Inferior parietal cortex (tissue), 1 donor: ENCODE results near the gene AGBL4.

Experiments
- DNase-seq: peaks from one replicate; pipeline ENCODE4 v3.0.0-alpha.2; 2016; ENCODE audit errors: extremely low spot score

Gene AGBL4

GRCh38 chr1:48681476-48682305 is 1342.1 kb downstream of the AGBL4 start:
- no peak for DNase-seq

GRCh38 chr1:48680411-48681035 is 1343.2 kb downstream of the AGBL4 start:
- no peak for DNase-seq

- no peak for DNase-seq
Measured at GRCh38 chr1:48679859-48680258, 1343.9 kb downstream of the AGBL4 start.

- no peak for DNase-seq
Measured at GRCh38 chr1:48678710-48679505, 1344.8 kb downstream of the AGBL4 start.

GRCh38 chr1:48677306-48678287 is 1346.2 kb downstream of the AGBL4 start:
- DNase-seq: peak; percentile 76

- DNase-seq: no peak
Measured at GRCh38 chr1:48676822-48677221, 1346.9 kb downstream of the AGBL4 start.

GRCh38 chr1:48676376-48676775 is 1347.4 kb downstream of the AGBL4 start:
- no peak for DNase-seq

GRCh38 chr1:48675251-48675650 is 1348.5 kb downstream of the AGBL4 start:
- no peak for DNase-seq

GRCh38 chr1:48674641-48675040 is 1349.1 kb downstream of the AGBL4 start:
- DNase-seq: no peak

- DNase-seq: no peak
Measured at GRCh38 chr1:48673332-48674105, 1350.2 kb downstream of the AGBL4 start.

- DNase-seq: no peak
Measured at GRCh38 chr1:48671578-48671977, 1352.2 kb downstream of the AGBL4 start.

GRCh38 chr1:48670234-48671020 is 1353.3 kb downstream of the AGBL4 start:
- no peak for DNase-seq

GRCh38 chr1:48668339-48668738 is 1355.4 kb downstream of the AGBL4 start:
- DNase-seq: no peak

- no peak for DNase-seq
Measured at GRCh38 chr1:48667782-48668181, 1356.0 kb downstream of the AGBL4 start.

- no peak for DNase-seq
Measured at GRCh38 chr1:48665708-48666407, 1357.9 kb downstream of the AGBL4 start.

GRCh38 chr1:48661726-48662463 is 1361.9 kb downstream of the AGBL4 start:
- DNase-seq: no peak

- no peak for DNase-seq
Measured at GRCh38 chr1:48659801-48660200, 1364.0 kb downstream of the AGBL4 start.

- DNase-seq: no peak
Measured at GRCh38 chr1:48657413-48657812, 1366.3 kb downstream of the AGBL4 start.
